Measurements from ENCODE around the gene ZNF263. TPM values are rescaled to one million over a fixed set of nuclear protein-coding genes. Genes with fewer than 3 reads are reported as not detected.
"Not testable (repeated sequence)": the region's sequence is repeated elsewhere in the genome, so short reads cannot be mapped to it uniquely, and the experiment has no call there.

The ZNF263 gene
- total RNA-seq, 2 experiments from 2014 or later, result 24.3 to 25.0 TPM

DNA sequence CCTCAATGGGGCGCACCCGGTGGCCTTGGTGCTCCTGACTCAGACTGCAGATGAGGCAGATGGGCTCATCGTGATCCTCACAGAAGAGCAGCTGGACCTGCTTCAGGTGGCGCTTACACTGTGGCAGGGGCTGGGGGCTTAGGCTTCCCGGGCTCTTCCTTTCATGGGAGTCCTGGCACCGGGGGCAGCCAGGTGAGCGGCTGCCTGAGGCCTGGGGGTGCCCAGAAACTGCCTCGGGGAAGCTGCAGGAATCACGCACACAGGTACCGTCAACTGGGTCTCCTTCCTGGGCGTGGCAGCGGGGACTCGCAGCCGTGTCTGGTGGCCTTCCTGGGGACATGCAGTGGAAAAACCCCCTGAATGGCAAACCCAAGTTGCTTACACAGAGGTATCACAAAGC, 33.8 kb upstream of the ZNF263 start:
- ChIA-PET CTCF (no interaction called here), POLR2A (interaction anchor here (0.5 to 1.5 kb wide), 2 partner anchors 15 to 31 kb away, joined by 4 to 5 read pairs; no protein-coding TSS in a partner anchor)
- no peaks in the 10 kb centered on the region for H3K27me3 Mint-ChIP-seq (ENCODE audit: low read depth)
- H3K4me1 Mint-ChIP-seq (ENCODE audit: low read depth), result peaks cover 2% of the 10 kb centered on the region
- DNase-seq (no peak), ATAC-seq (no peak)
- H3K27ac Mint-ChIP-seq, result no peak overlapping the region
- no peaks in the 10 kb centered on the region for H3K9me3 Mint-ChIP-seq (ENCODE audit: insufficient read depth)
- no peak overlapping the region for H3K4me3 Mint-ChIP-seq
- H3K36me3 Mint-ChIP-seq (ENCODE audit: low read depth), result no peaks in the 10 kb centered on the region

- POLR2A ChIA-PET, result interaction anchor here (0.6 to 1.7 kb wide), 6 partner anchors 11 to 1139 kb away, joined by 3 to 7 read pairs (median 4); partner anchors contain the start of genes ZNF174 and ZSCAN32
- Mint-ChIP-seq H3K4me3 (no peak overlapping the region), H3K36me3 (ENCODE audit: low read depth) (no peaks in the 10 kb centered on the region), H3K27ac (no peak overlapping the region), H3K27me3 (ENCODE audit: low read depth) (peaks cover 2% of the 10 kb centered on the region), H3K4me1 (ENCODE audit: low read depth) (no peaks in the 10 kb centered on the region), H3K9me3 (ENCODE audit: insufficient read depth) (no peaks in the 10 kb centered on the region)
- CTCF ChIA-PET, result no interaction called here
- DNase-seq (no peak), ATAC-seq (no peak)
Measured at GRCh38 chr16:3252967-3253366, 30.3 kb upstream of the ZNF263 start.

GRCh38 chr16:3254309-3254708, 29.0 kb upstream of the ZNF263 start:
- DNase-seq, result no peak
- Mint-ChIP-seq H3K4me3 (no peak overlapping the region), H3K9me3 (ENCODE audit: insufficient read depth) (no peaks in the 10 kb centered on the region), H3K4me1 (ENCODE audit: low read depth) (no peaks in the 10 kb centered on the region), H3K27me3 (ENCODE audit: low read depth) (peaks cover 5% of the 10 kb centered on the region), H3K27ac (no peak overlapping the region), H3K36me3 (ENCODE audit: low read depth) (no peaks in the 10 kb centered on the region)
- CTCF ChIA-PET, result no interaction called here
- POLR2A ChIA-PET, result interaction anchor here (0.8 to 1.7 kb wide), 2 partner anchors 9 to 129 kb away, joined by 3 to 7 read pairs; no protein-coding TSS in a partner anchor
- no peak for ATAC-seq

- no peak within 1 kb of the TSS for H3K27ac Mint-ChIP-seq
- H3K4me3 Mint-ChIP-seq, result no peak within 1 kb of the TSS
- H3K9me3 Mint-ChIP-seq (ENCODE audit: insufficient read depth), result no peaks in the 10 kb centered on the region
- no peaks in the 10 kb centered on the region for H3K4me1 Mint-ChIP-seq (ENCODE audit: low read depth)
- POLR2A ChIA-PET, result no interaction called here
- CTCF ChIA-PET, result interaction anchor here (0.6 to 2.3 kb wide), 3 partner anchors 9 to 1222 kb away, joined by 3 to 7 read pairs (median 3); no protein-coding TSS in a partner anchor
- DNase-seq (no peak), ATAC-seq (no peak)
- no peaks in the 10 kb centered on the region for H3K36me3 Mint-ChIP-seq (ENCODE audit: low read depth)
- H3K27me3 Mint-ChIP-seq (ENCODE audit: low read depth), result peaks cover 5% of the 10 kb centered on the region
Measured at GRCh38 chr16:3256146-3256865, 27.0 kb upstream of the ZNF263 start, which contains the start of gene MEFV. Gene MEFV, minus strand, starts transcription at chr16:3256633. Its CDS starts 46 bp downstream, at chr16:3256587.

- peaks cover 5% of the 10 kb centered on the region for H3K27me3 Mint-ChIP-seq (ENCODE audit: low read depth)
- H3K9me3 Mint-ChIP-seq (ENCODE audit: insufficient read depth), result no peaks in the 10 kb centered on the region
- ChIA-PET CTCF (interaction anchor here (1.0 to 2.3 kb wide), 2 partner anchors 10 kb away, joined by 4 to 7 read pairs; no protein-coding TSS in a partner anchor), POLR2A (no interaction called here)
- ATAC-seq (no peak), DNase-seq (no peak)
- H3K27ac Mint-ChIP-seq, result no peak overlapping the region
- H3K4me1 Mint-ChIP-seq (ENCODE audit: low read depth), result no peaks in the 10 kb centered on the region
- H3K4me3 Mint-ChIP-seq, result no peak overlapping the region
- peaks cover 3% of the 10 kb centered on the region for H3K36me3 Mint-ChIP-seq (ENCODE audit: low read depth)
Measured at GRCh38 chr16:3256866-3257465, 26.3 kb upstream of the ZNF263 start.

DNA sequence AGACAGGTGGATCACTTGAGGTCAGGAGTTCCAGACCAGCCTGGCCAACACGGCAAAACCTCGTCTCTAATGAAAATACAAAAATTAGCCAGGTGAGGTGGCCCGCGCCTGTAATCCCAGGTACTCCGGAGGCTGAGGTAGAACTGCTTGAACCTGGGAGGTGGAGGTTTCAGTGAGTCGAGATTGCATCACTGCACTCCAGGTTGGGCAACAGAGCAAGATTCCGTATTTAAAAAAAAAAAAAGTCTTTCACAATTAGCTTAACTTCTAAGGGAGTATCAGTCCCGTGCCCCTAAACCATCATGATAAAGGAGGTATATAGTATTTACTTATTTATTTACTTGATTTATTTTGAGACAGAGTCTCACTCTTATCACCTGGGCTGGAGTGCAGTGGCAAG, 23.5 kb upstream of the ZNF263 start:
- Mint-ChIP-seq H3K36me3 (ENCODE audit: low read depth) (peaks cover 12% of the 10 kb centered on the region), H3K27ac (no peak overlapping the region), H3K4me3 (no peak overlapping the region), H3K9me3 (ENCODE audit: insufficient read depth) (no peaks in the 10 kb centered on the region), H3K27me3 (ENCODE audit: low read depth) (peaks cover 3% of the 10 kb centered on the region), H3K4me1 (ENCODE audit: low read depth) (peaks cover 22% of the 10 kb centered on the region)
- POLR2A ChIA-PET, result no interaction called here
- no peak for ATAC-seq
- CTCF ChIA-PET, result no interaction called here
- no peak for DNase-seq

- Mint-ChIP-seq H3K9me3 (ENCODE audit: insufficient read depth) (peaks cover 4% of the 10 kb centered on the region), H3K4me3 (peak overlapping the region; percentile 81), H3K27me3 (ENCODE audit: low read depth) (peaks cover 3% of the 10 kb centered on the region), H3K27ac (peak overlapping the region; percentile 84), H3K4me1 (ENCODE audit: low read depth) (peaks cover 37% of the 10 kb centered on the region), H3K36me3 (ENCODE audit: low read depth) (peaks cover 30% of the 10 kb centered on the region)
- ATAC-seq (no peak), DNase-seq (no peak)
- CTCF ChIA-PET, result interaction anchor here (1.2 to 1.6 kb wide), 2 partner anchors 14 to 234 kb away, joined by 3 read pairs; no protein-coding TSS in a partner anchor
- POLR2A ChIA-PET, result no interaction called here
Measured at GRCh38 chr16:3262517-3262916, 20.8 kb upstream of the ZNF263 start.

GRCh38 chr16:3264137-3265036, 18.9 kb upstream of the ZNF263 start:
- peak; percentile 99 for DNase-seq
- no peaks in the 10 kb centered on the region for H3K27me3 Mint-ChIP-seq (ENCODE audit: low read depth)
- peaks cover 37% of the 10 kb centered on the region for H3K4me1 Mint-ChIP-seq (ENCODE audit: low read depth)
- peak; percentile 92 for ATAC-seq
- peak overlapping the region; percentile 81 for H3K4me3 Mint-ChIP-seq
- H3K36me3 Mint-ChIP-seq (ENCODE audit: low read depth), result peaks cover 36% of the 10 kb centered on the region
- POLR2A ChIA-PET, result interaction anchor here (0.6 to 2.3 kb wide), 15 partner anchors 11 to 239 kb away, joined by 3 to 22 read pairs (median 4); partner anchors contain the start of genes TIGD7, ZNF174, ZNF200 and ZNF263
- peak overlapping the region; percentile 94 for H3K27ac Mint-ChIP-seq
- peaks cover 7% of the 10 kb centered on the region for H3K9me3 Mint-ChIP-seq (ENCODE audit: insufficient read depth)
- CTCF ChIA-PET, result interaction anchor here (1.0 to 1.8 kb wide), 5 partner anchors 19 to 197 kb away, joined by 3 to 8 read pairs (median 4); partner anchors contain the start of genes ZNF174, ZNF263 and ZSCAN32

DNA sequence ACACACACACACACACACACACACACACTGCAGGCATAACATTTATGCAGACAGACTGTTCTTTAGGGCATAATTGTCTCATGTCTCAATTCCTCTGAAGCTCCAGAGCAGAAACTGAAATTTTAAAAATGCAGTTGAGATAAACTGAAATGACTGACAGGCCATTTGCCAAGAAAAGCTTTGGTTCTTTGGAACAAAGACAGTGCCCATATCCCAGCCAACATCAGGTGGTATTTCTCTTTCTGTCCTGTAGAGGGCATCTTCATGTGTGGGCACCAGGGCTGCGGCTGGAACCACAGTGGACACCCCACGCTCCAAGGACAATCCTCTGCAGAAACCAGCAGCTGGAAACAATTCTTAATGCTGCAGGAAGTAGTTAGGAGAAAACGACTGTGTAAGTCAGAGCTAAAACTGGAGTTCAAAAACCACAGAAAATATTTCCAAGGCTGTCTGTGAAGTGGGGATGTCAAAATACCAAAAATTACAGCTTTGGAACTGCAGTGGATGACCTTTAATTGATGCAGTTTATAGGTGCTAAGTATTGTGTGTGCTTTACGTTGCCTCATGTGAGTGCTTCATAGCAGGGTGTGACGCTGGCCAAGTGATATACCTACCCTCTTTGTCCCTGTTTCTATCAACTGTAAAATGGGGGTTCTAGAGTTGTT, 16.3 kb upstream of the ZNF263 start:
- Mint-ChIP-seq H3K36me3 (ENCODE audit: low read depth) (peaks cover 33% of the 10 kb centered on the region), H3K4me1 (ENCODE audit: low read depth) (peaks cover 37% of the 10 kb centered on the region), H3K27ac (no peak overlapping the region), H3K4me3 (no peak overlapping the region), H3K27me3 (ENCODE audit: low read depth) (no peaks in the 10 kb centered on the region), H3K9me3 (ENCODE audit: insufficient read depth) (peaks cover 7% of the 10 kb centered on the region)
- no peak for DNase-seq
- ChIA-PET CTCF (interaction anchor here (0.6 to 2.2 kb wide), 16 partner anchors 9 to 235 kb away, joined by 3 to 13 read pairs (median 4); partner anchors contain the start of genes MEFV, NAA60, TIGD7 and ZNF200), POLR2A (interaction anchor here (0.5 to 1.2 kb wide), 2 partner anchors 134 to 142 kb away, joined by 3 read pairs; partner anchors contain the start of genes ZNF174 and ZSCAN32)
- no peak for ATAC-seq

DNA sequence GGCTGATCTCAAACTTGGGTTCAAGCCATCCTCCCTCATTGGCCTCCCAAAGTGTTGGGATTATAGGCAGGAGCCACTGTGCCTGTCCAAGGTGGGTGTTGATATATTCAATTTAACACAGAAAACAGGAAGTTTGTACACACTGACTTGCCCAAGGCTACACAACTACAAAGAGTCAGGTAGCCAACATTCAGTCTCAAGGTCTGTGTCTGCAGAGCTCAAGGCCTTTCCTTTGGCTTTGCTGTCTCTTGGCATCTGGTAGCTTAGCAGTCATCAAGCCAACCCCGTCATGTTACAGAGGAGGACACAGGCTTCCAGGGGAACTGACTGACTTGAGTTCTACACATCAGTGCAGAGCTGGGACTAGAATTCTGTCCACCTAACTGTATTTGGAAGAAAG, 15.0 kb upstream of the ZNF263 start:
- no peak overlapping the region for H3K27ac Mint-ChIP-seq
- peaks cover 25% of the 10 kb centered on the region for H3K36me3 Mint-ChIP-seq (ENCODE audit: low read depth)
- H3K4me3 Mint-ChIP-seq, result no peak overlapping the region
- H3K4me1 Mint-ChIP-seq (ENCODE audit: low read depth), result peaks cover 25% of the 10 kb centered on the region
- no peaks in the 10 kb centered on the region for H3K27me3 Mint-ChIP-seq (ENCODE audit: low read depth)
- ChIA-PET CTCF (interaction anchor here (2.2 kb wide), 1 partner anchor 36 kb away, joined by 6 read pairs; the partner anchor contains the start of genes TIGD7 and ZNF75A), POLR2A (interaction anchor here (0.8 kb wide), 1 partner anchor 11 kb away, joined by 3 read pairs; no protein-coding TSS in a partner anchor)
- DNase-seq, result no peak
- ATAC-seq, result no peak
- peaks cover 7% of the 10 kb centered on the region for H3K9me3 Mint-ChIP-seq (ENCODE audit: insufficient read depth)

- H3K36me3 Mint-ChIP-seq (ENCODE audit: low read depth), result peaks cover 19% of the 10 kb centered on the region
- H3K27me3 Mint-ChIP-seq (ENCODE audit: low read depth); H3K4me1 Mint-ChIP-seq (ENCODE audit: low read depth); H3K4me3 Mint-ChIP-seq; ATAC-seq; CTCF ChIA-PET; H3K9me3 Mint-ChIP-seq (ENCODE audit: insufficient read depth); POLR2A ChIA-PET; DNase-seq; H3K27ac Mint-ChIP-seq: not testable (repeated sequence)
Measured at GRCh38 chr16:3270718-3271117, 12.6 kb upstream of the ZNF263 start.

All from activated CD8-positive, alpha-beta T cell treated with anti-CD3 and anti-CD28 coated beads, Interleukin-2, amount 10 ng/mL, durations not matched to agents 7 days and 5 days (primary cell).